ENCODE data around the gene PDPR.

GRCh38 chr16:70160821-70161220 is 46.7 kb downstream of the PDPR start:
- TF ChIP-seq CTCF (IDR thresholded peaks at IDR 0.05; ENCODE audit: poor library complexity) (no peak), EZH2 (IDR thresholded peaks at IDR 0.05; ENCODE audit: borderline replicate concordance) (no peak)
